Nephron (organoid): ENCODE measurements around the gene SAT1.

ENCODE experiments used
- H3K27ac Mint-ChIP-seq, 3 experiments: 2 replicates each; pipeline ENCODE4 v1.8.0; 2020; ENCODE audit warnings: mixed read lengths in 3 of 3, mild to moderate bottlenecking in 2 of 3, moderate library complexity in 1 of 3
- H3K27me3 Mint-ChIP-seq: 2 replicates; pipeline ENCODE4 v1.8.0; 2021; ENCODE audit warnings: low read depth, mild to moderate bottlenecking, moderate library complexity, mixed read lengths
- H3K36me3 Mint-ChIP-seq: 2 replicates; pipeline ENCODE4 v1.8.0; 2020; ENCODE audit warnings: low read depth, mixed read lengths
- H3K4me1 Mint-ChIP-seq: 2 replicates; pipeline ENCODE4 v1.8.0; 2020; ENCODE audit warnings: mixed read lengths
- H3K4me3 Mint-ChIP-seq, 3 experiments: 2 replicates each; pipeline ENCODE4 v1.8.0; 2020; ENCODE audit warnings: mild to moderate bottlenecking in 3 of 3, mixed read lengths in 3 of 3, moderate library complexity in 2 of 3
- H3K9me3 Mint-ChIP-seq: 2 replicates; pipeline ENCODE4 v1.8.0; 2020; ENCODE audit warnings: mixed read lengths
- TF ChIP-seq, protein P1 (sequence below), 3 experiments: fragments of 200-600 bp; sonication (generic); IDR thresholded peaks; one replicate each; pipeline ENCODE4 v1.5.0; 2021; ENCODE audit warnings: antibody characterized with exemption in 3 of 3; ENCODE audit not compliant: unreplicated experiment in 3 of 3

SAT1 gene

DNA sequence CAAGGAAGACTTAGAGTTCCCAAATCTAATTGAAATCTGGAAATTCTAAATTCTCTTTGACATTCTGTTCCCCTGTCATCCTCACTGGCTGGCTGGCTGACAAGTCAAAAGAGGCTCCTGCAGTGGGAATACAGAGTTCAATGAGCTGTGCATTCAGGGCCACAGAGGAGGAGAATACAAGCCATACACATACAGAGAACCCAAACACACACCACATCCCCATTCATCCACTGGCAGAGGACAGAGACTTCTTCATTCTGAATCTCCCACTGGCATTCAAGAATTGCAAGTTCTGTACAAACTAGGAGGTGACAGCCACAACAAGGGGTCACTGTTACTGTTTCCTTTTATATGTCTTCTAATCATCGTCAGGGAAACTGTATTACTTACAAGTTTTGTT, 49.7 kb downstream of the SAT1 start:
- no peaks in the 10 kb centered on the region for H3K4me1 Mint-ChIP-seq
- H3K36me3 Mint-ChIP-seq, result peaks cover 7% of the 10 kb centered on the region
- H3K27ac Mint-ChIP-seq, result no peak overlapping the region
- no peak overlapping the region for H3K4me3 Mint-ChIP-seq
- no peaks in the 10 kb centered on the region for H3K27me3 Mint-ChIP-seq
- no peaks in the 10 kb centered on the region for H3K9me3 Mint-ChIP-seq
- TF ChIP-seq, protein P1, sequence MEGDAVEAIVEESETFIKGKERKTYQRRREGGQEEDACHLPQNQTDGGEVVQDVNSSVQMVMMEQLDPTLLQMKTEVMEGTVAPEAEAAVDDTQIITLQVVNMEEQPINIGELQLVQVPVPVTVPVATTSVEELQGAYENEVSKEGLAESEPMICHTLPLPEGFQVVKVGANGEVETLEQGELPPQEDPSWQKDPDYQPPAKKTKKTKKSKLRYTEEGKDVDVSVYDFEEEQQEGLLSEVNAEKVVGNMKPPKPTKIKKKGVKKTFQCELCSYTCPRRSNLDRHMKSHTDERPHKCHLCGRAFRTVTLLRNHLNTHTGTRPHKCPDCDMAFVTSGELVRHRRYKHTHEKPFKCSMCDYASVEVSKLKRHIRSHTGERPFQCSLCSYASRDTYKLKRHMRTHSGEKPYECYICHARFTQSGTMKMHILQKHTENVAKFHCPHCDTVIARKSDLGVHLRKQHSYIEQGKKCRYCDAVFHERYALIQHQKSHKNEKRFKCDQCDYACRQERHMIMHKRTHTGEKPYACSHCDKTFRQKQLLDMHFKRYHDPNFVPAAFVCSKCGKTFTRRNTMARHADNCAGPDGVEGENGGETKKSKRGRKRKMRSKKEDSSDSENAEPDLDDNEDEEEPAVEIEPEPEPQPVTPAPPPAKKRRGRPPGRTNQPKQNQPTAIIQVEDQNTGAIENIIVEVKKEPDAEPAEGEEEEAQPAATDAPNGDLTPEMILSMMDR (IDR thresholded peaks at IDR 0.05; ENCODE audit: unreplicated experiment in 3 of 3), result no peak
